Mesothelial cell of epicardium (in vitro differentiated cells): ENCODE data around the gene CHMP4A. TPM values are rescaled to one million over a fixed set of nuclear protein-coding genes. Genes with fewer than 3 reads are reported as not detected.
A peak's percentile ranks its signal among the peaks of the same experiment; 100 is the strongest.

ENCODE experiments used
- DNase-seq, 2 experiments: peaks; one replicate each; pipeline ENCODE4 v3.0.0; 2021; ENCODE audit warnings: low spot score in 2 of 2; ENCODE audit not compliant: unreplicated experiment in 2 of 2
- H3K27ac Mint-ChIP-seq: 2 replicates; pipeline ENCODE4 v1.8.0; 2021; ENCODE audit warnings: mixed read lengths
- H3K27me3 Mint-ChIP-seq: 2 replicates; pipeline ENCODE4 v1.8.0; 2021; ENCODE audit warnings: low read depth, mixed read lengths
- H3K36me3 Mint-ChIP-seq: 2 replicates; pipeline ENCODE4 v1.8.0; 2021; ENCODE audit warnings: mixed read lengths
- H3K4me1 Mint-ChIP-seq: 2 replicates; pipeline ENCODE4 v1.8.0; 2021; ENCODE audit warnings: mixed read lengths
- H3K4me3 Mint-ChIP-seq: 2 replicates; pipeline ENCODE4 v1.8.0; 2021; ENCODE audit warnings: mild to moderate bottlenecking, moderate library complexity, mixed read lengths
- H3K9me3 Mint-ChIP-seq: 2 replicates; pipeline ENCODE4 v1.8.0; 2021; ENCODE audit warnings: mixed read lengths
- total RNA-seq: library from RNA; stranded (reverse); gene quantifications from 3 replicates; pipeline ENCODE4 v1.2.1, GENCODE V29; 2021
- TF ChIP-seq, protein P1 (sequence below): fragments of 200-600 bp; sonication (generic); IDR thresholded peaks from one replicate; pipeline ENCODE4 v1.5.0; 2021; ENCODE audit warnings: antibody characterized with exemption; ENCODE audit not compliant: unreplicated experiment

CHMP4A gene
- total RNA-seq, 1 donor from 2014 or later, result 48.0 TPM

- Mint-ChIP-seq H3K27me3 (no peaks in the 10 kb centered on the region), H3K4me3 (peak overlapping the region; percentile 88), H3K4me1 (peaks cover 23% of the 10 kb centered on the region), H3K9me3 (peaks cover 1% of the 10 kb centered on the region), H3K27ac (peak overlapping the region; percentile 92), H3K36me3 (peaks cover 29% of the 10 kb centered on the region)
- TF ChIP-seq, protein P1, sequence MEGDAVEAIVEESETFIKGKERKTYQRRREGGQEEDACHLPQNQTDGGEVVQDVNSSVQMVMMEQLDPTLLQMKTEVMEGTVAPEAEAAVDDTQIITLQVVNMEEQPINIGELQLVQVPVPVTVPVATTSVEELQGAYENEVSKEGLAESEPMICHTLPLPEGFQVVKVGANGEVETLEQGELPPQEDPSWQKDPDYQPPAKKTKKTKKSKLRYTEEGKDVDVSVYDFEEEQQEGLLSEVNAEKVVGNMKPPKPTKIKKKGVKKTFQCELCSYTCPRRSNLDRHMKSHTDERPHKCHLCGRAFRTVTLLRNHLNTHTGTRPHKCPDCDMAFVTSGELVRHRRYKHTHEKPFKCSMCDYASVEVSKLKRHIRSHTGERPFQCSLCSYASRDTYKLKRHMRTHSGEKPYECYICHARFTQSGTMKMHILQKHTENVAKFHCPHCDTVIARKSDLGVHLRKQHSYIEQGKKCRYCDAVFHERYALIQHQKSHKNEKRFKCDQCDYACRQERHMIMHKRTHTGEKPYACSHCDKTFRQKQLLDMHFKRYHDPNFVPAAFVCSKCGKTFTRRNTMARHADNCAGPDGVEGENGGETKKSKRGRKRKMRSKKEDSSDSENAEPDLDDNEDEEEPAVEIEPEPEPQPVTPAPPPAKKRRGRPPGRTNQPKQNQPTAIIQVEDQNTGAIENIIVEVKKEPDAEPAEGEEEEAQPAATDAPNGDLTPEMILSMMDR, result no peak
- no peak for DNase-seq
Observed at GRCh38 chr14:24196071-24197055, 16.9 kb downstream of the CHMP4A start.

DNA sequence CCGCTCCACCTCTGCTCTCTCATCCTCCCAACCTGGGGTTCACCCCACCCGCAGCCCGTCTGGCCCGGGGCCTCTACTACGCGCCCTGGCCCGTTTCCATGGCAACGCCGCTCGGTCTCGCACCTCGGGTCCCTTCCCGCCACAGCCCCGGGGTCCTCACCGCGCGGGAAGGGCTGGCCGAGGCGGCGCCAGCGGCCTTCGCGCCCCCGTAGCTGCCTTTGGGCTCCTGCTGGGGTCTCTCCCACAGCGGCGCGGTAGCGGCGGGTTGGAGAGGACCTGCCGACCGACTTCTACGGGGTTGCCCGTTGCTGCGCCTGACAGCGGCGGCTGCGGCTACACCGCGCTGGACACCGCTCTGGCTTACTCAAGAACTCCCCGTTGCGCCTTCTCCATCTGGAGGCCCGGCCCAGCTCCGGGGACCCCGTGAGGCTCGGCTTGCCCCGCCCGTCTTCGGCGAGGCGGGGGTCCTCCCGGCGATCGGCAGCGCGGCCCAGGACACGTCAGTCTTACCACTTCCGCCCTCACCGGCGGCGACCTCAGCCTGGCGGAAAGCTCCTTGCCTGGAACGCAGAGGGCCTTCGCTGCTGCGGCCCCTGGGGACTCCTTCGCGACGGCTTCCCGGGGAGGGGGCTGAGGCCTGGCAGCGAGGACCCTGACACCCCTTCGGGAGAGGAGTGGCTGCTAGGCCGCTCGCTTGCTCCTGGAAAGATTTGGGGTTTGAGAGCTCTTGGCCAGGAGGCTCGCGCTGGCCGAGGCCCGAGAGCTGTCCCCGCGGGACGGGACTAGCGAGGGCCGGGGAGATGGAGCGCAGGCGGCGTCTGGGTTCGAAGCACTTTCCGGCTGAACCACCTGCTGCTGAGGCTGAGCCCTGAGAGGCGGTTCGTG lies 17.9 kb downstream of the CHMP4A start, which contains the start of gene TM9SF1:
TSS of gene TM9SF1 (minus strand) at position 256 of the 885 bp plus-strand sequence. CDS start 422 bp downstream, outside the sequence.
- peak within 1 kb of the TSS; percentile 88 for H3K4me3 Mint-ChIP-seq
- H3K27ac Mint-ChIP-seq, result peak within 1 kb of the TSS; percentile 92
- peaks cover 31% of the 10 kb centered on the region for H3K36me3 Mint-ChIP-seq

DNA sequence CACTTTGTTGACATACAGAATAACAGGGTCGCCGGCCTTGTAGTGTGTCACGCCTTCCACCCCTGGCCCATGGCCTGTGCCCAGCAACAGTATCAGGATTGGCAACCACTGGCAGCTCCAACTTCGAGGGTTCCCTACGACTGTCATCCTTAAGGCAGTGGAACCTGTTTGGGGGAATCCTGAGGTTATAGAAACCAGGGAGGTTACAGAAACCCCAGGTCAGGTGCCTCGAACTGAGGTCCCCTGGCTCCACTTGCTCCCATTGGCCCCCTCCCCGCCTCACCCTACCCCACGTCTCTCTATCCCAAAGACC lies 18.5 kb downstream of the CHMP4A start:
- H3K27ac Mint-ChIP-seq, result peak overlapping the region; percentile 54
- peaks cover 28% of the 10 kb centered on the region for H3K36me3 Mint-ChIP-seq
- no peaks in the 10 kb centered on the region for H3K9me3 Mint-ChIP-seq
- DNase-seq, result no peak
- no peaks in the 10 kb centered on the region for H3K27me3 Mint-ChIP-seq
- H3K4me3 Mint-ChIP-seq, result peak overlapping the region; percentile 88
- TF ChIP-seq, protein P1, result no peak
- H3K4me1 Mint-ChIP-seq, result peaks cover 23% of the 10 kb centered on the region

More for the DNA sequence above, 17.9 kb downstream of the CHMP4A start, which contains the start of gene TM9SF1:
- H3K4me1 Mint-ChIP-seq, result peaks cover 23% of the 10 kb centered on the region
- DNase-seq, result peak; percentile 61 to 83
- TF ChIP-seq, protein P1, result no peak
- H3K27me3 Mint-ChIP-seq, result no peaks in the 10 kb centered on the region
- H3K9me3 Mint-ChIP-seq, result no peaks in the 10 kb centered on the region

DNA sequence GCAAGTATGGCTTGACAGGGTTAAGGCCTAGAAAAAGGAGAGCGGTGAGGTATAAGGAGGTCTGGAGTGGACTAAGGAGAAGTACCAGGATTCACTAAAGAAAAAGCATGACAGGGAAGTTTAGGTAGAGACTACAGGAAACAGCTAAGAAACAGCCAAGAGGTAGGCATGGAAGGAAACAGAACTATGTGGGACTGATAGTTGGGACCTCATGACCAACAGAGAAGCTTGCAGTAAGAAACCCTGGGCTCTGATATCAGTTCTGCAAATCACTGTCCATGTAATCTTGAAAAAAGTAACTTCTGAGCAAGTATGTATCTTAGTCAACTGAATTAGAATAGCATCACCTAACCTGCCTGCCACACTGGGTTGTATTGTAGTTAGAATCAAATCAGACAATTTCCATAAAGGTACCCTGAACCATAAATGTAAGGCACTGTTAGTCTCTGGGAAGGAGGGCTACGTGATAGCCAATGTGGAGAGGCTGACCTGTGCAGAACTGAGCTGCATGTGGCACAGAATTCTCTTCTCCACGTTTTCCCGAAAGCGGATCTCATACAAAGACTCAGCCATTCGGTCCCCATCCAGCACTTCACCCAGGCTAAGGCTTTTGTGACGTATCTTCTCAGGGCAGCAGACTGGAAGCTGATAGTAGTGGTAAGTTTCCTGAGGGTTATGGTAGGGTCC lies 19.0 kb downstream of the CHMP4A start:
- TF ChIP-seq, protein P1, result no peak
- Mint-ChIP-seq H3K36me3 (peaks cover 26% of the 10 kb centered on the region), H3K27me3 (no peaks in the 10 kb centered on the region), H3K9me3 (no peaks in the 10 kb centered on the region), H3K27ac (peak overlapping the region; percentile 54), H3K4me3 (peak overlapping the region; percentile 88), H3K4me1 (peaks cover 24% of the 10 kb centered on the region)
- no peak for DNase-seq

DNA sequence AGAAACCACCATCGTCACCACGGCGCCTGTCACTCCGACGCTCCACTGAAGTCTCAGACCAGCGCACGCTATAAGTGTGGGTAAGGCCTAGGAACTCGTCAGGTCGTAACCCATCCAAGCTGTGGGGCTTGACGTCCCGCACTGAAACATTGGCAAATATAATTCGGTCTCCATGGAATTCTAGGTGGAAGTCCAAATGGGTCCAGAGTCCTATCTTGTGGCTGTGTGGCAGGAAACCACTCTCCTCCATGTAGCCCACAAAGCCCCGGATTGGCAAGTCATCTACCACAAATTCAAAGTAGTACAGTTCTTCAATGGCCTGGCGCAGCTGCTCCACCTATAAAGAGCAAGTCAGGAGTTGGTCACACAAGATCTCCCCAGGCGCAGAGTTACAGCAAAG lies 20.4 kb downstream of the CHMP4A start:
- DNase-seq, result no peak
- no peak overlapping the region for H3K4me3 Mint-ChIP-seq
- H3K9me3 Mint-ChIP-seq, result no peaks in the 10 kb centered on the region
- H3K27me3 Mint-ChIP-seq, result no peaks in the 10 kb centered on the region
- no peak overlapping the region for H3K27ac Mint-ChIP-seq
- TF ChIP-seq, protein P1, result no peak
- peaks cover 29% of the 10 kb centered on the region for H3K4me1 Mint-ChIP-seq
- H3K36me3 Mint-ChIP-seq, result peaks cover 20% of the 10 kb centered on the region
